Islet precursor cell (in vitro differentiated cells): ENCODE measurements around the gene MBOAT2.

ENCODE experiments used
- DNase-seq: peaks from one replicate; pipeline ENCODE4 v3.0.0-alpha.2; 2018

The MBOAT2 gene

GRCh38 chr2:8889978-8890377 is 113.5 kb downstream of the MBOAT2 start:
- DNase-seq = no peak

GRCh38 chr2:8888963-8889362 is 114.5 kb downstream of the MBOAT2 start:
- no peak for DNase-seq

- no peak for DNase-seq
Measured at GRCh38 chr2:8886876-8887275, 116.6 kb downstream of the MBOAT2 start.

DNA sequence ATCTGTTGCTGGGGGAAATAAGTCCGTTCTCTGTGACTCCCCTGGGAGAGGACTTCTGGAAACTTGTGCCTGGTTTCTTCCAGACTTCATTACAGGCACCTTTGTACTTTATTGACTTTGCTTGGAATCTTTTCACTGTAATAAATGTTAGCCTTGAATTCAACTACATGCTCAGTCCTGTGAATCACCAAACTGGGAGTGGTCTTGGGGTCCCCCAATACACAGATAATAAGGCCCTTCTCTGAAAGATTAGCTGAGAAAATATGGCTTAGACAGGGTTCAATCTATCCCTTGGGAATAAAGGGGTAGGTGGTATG is 117.3 kb downstream of the MBOAT2 start:
- DNase-seq = no peak

DNA sequence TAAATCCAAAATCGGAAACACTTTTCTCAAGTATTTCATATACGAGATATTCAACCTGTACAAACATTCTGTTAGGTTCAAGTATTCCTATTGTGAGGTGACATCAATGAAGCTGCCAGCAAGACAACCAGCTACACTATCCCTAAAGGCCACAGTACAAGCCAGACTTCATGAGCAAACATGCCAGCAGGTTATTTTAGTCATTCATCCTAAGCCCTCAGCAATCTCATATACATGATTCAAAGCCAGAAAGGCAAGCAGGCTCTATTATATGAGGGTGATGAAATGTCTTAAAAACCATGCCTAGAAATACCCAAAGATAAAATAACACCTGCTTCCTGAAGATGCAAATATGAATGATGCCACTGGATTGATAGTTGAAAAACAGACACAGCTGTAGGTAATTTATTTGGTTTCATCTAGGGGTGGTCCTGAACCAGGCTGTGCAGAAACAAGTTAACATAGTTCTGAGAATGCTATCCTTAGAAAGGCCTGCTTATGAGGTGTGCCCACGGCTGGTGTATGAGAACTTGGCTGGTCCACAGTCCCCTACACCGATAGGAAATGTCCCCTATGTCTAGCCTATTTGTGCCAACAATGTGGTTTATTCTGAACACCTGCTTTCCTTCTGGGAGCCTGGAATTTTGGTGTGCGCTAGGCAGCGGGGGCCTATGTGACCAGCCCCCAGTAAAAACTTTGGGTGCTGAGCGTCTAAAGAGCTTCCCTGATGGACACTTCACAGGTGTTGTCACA is 117.9 kb downstream of the MBOAT2 start:
- DNase-seq = no peak

DNA sequence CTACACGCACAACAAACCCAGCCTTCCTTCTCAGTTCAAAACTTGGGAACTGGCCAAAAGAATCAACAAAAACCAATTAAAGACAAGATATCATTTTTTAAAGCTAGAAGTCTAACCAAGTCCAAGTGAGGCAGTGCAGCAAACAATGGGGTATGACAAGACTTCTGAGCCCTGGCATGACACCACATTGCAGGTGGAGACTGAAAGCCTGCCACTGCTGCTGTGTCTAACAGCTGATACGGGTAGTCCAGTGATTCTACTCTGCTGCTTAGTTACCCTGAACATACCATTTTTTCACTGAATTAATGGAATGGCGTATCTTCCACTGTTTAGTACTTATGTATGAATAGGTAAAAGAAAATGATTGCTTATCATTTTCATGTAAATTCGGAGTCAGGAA is 118.7 kb downstream of the MBOAT2 start:
- no peak for DNase-seq

GRCh38 chr2:8882094-8882493 is 121.4 kb downstream of the MBOAT2 start:
- peak; percentile 84 for DNase-seq

DNA sequence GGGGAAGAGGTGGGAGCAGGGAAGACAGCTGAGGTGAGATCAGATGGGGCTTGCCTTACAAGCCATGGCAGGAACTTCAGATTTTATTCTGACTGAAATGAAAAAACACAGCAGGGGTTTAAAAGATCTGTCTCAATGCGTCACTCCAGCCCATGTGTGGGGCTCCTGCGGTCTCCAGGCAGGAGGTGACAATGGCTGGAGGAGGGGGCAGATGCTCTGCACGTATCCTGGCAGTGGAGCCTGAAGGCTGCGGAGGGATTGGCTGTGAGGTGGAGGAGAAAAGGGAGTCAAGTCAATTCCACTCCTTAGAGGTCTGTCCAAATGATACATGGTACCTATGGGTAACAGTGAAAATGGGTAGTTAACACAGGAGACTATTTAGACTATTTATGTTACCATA is 125.6 kb downstream of the MBOAT2 start:
- DNase-seq = no peak

DNA sequence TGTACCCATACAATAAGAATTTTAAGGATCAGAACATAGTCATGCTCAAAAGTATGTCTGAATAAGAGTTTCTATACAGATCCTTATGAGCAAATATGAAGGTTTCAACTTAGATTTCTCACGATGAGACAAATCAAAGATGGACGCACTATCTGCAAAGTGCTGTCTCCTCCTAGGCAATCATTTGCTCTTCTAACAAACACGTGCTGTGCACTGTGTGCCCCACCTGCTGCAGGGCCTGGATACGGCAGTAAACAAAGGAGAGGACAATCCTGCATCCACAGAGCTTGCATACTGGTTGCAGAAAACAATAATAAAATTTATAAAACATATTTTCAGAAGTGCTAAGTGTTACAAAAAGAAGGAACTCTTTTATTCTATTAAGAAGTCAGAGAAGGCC is 126.2 kb downstream of the MBOAT2 start:
- DNase-seq = no peak

DNA sequence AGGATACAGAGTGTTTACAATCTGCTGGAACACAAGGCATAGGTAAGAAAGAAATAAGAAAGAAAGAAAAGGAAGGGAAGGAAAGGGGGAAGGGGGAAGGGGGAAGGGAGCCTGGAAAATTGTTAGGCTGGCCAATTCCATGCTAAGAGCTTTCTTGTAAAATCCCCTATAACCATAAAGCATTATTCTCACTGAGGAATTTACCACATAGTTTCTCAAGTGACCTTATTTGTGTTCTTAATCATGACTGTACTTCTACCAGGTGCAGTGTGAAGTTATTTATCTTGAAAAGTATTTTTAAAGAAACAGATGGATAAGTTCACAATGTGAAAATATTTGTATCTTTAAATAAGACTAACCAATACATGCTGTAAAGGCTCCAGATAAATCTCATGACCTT is 126.9 kb downstream of the MBOAT2 start:
- DNase-seq = no peak

DNA sequence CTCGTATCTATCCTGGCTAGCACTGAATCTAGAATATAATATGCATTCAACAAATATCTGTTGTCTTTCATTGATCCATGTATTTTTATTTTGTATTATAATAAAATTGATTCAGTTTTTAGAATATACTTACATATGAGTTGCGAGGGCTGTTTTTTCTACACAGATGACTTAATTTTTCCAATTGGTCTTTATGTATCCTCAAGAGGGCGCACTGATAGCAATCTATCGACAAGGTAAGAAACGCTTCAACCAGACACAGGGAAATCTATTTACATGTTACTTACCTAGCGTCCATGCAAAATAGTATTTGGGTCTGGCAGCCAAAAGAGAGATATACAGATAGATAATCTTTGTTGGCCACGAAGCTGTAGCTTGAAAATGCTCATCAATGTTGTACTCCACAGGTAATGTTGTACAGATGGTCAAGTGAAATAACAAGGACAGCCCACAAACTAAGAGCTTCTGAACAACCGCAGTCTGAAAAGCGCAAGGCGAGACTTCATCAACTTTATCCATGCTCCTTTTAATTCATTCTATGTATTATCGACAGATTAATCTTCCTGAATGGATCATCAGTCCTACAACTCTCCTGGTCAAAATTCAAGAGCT is 130.6 kb downstream of the MBOAT2 start:
- no peak for DNase-seq

DNA sequence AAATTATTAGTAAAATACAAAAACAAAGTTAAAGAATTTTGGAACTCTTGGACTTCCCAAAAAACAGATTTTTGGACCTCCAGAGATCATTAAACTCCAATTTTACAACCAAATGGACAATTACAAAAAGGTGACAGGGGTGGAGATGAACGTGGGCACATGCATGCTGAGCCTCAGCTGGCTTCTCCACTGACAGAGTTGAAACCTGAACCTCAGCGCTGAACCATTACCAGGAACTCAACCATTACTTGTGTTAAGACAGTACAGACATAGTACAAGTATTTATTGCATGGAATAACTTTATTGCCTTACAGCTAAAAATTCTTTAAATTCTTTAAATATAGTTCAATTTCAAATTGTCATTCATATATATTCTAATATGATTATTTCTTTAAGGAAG is 133.0 kb downstream of the MBOAT2 start:
- no peak for DNase-seq

GRCh38 chr2:8867363-8867762 is 136.1 kb downstream of the MBOAT2 start:
- no peak for DNase-seq

- no peak for DNase-seq
Measured at GRCh38 chr2:8863331-8863953, 140.0 kb downstream of the MBOAT2 start.

- DNase-seq = no peak
Measured at GRCh38 chr2:8862230-8862629, 141.3 kb downstream of the MBOAT2 start.

DNA sequence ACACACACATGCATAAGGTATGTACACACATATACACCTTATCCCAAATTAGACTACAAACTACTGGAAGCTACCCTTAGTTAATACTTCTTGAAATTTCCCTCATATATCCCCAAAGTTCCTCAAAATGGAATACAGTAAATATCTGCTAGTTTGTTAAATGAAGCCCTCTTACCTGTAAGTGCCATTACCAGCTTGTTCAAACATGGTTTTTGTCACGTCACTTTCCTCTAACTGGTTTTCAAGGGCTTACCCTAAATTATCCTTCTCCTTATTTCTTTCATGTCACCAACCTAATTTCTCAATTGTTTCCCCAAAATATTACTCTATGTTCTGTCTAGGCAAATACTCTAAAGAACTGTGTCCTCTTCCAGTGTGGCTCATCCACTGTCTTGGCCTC is 141.7 kb downstream of the MBOAT2 start:
- no peak for DNase-seq

GRCh38 chr2:8860239-8860638 is 143.2 kb downstream of the MBOAT2 start:
- DNase-seq = no peak

- no peak for DNase-seq
Measured at GRCh38 chr2:8858910-8859309, 144.6 kb downstream of the MBOAT2 start.

DNA sequence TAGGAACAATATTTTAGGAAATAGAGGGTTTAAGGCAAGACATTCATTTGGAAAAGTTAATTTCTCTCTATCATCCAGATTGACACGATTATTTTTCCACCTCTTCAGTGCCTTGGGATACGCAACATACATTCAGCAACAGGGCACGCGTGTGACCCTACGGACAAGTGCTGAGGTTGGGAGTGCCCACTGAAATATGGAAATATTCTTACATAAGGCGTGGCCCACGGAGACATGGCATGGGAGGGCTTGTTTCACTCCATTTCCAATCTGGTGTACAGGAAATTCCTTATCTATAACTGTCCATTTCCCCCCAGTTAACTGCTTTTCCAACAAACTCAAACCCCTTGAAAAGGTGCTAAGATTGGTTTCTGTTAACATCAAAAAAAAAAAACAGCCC is 145.2 kb downstream of the MBOAT2 start:
- DNase-seq = peak; percentile 19

DNA sequence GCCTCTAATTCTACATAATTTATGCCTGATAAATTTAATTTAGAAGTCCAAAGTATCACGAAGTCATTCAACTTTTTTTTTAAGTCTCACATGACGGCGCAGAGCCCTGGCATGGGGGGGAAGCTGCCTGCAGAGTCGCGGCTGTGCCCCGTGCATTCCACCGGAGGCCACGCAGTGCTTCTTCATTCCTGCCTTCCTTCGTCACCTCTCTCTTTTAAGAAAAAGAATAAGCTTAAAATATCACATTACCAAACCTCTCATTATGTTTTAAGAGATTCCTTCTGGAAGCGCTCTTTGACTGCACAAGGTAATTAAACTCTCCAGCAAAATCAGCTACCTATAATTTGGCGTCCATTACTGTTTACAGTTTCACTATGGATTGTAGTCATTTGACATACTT is 145.8 kb downstream of the MBOAT2 start:
- DNase-seq = peak; percentile 23

- DNase-seq = no peak
Measured at GRCh38 chr2:8856176-8856575, 147.3 kb downstream of the MBOAT2 start.

- no peak for DNase-seq
Measured at GRCh38 chr2:8855010-8855409, 148.5 kb downstream of the MBOAT2 start.

DNA sequence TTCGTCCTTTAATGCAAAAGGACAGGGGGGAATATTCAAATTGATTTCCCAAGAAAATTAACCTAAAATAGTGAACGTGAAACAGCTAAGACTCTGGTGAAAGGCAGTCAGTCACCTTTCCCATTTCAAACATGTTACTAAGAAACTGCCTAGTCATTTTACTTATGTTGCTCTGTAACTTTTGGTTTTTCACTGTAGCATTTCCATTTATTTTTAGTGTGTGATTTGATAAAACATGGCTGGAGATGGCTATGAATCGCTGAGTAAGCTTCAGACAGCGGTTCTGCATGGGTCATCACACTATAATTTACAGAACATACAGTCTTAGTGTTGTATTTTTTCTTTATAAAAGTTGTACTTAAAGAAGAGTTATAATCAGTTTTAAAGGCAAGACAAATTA is 150.1 kb downstream of the MBOAT2 start:
- no peak for DNase-seq

- peak; percentile 86 for DNase-seq
Measured at GRCh38 chr2:8851811-8852560, 151.5 kb downstream of the MBOAT2 start.
